Activated CD8-positive, alpha-beta memory T cell treated with anti-CD3 and anti-CD28 coated beads for 4 hours (primary cell): ENCODE measurements around the gene POLD2.

ENCODE experiments used
- DNase-seq, 2 donors: peaks; one replicate each; pipeline ENCODE4 v3.0.0-alpha.2; 2020; ENCODE audit warnings: low read depth in 2 of 2

POLD2 gene

GRCh38 chr7:44114586-44115310 lies 8.6 kb downstream of the POLD2 start:
- no peak for DNase-seq

GRCh38 chr7:44113764-44114354 lies 9.5 kb downstream of the POLD2 start:
- no peak for DNase-seq

- DNase-seq, result no peak
These were observed 10.2 kb downstream of the POLD2 start for GRCh38 chr7:44112997-44113763.

- no peak for DNase-seq
These were observed 10.9 kb downstream of the POLD2 start for GRCh38 chr7:44112231-44112996.

GRCh38 chr7:44111761-44112160 lies 11.6 kb downstream of the POLD2 start:
- DNase-seq, result no peak

- no peak for DNase-seq
These were observed 12.4 kb downstream of the POLD2 start for GRCh38 chr7:44110719-44111635.

- no peak for DNase-seq
These were observed 13.4 kb downstream of the POLD2 start for GRCh38 chr7:44109991-44110390.

GRCh38 chr7:44108768-44109750 lies 14.3 kb downstream of the POLD2 start:
- DNase-seq, result no peak

- no peak for DNase-seq
These were observed 15.2 kb downstream of the POLD2 start for GRCh38 chr7:44107961-44108767.

- DNase-seq, result no peak
These were observed 16.0 kb downstream of the POLD2 start for GRCh38 chr7:44107116-44107960.

GRCh38 chr7:44106311-44107065 lies 16.9 kb downstream of the POLD2 start:
- DNase-seq, result no peak

GRCh38 chr7:44105832-44106231 lies 17.5 kb downstream of the POLD2 start:
- no peak for DNase-seq

- no peak for DNase-seq
These were observed 18.2 kb downstream of the POLD2 start for GRCh38 chr7:44104860-44105771.

GRCh38 chr7:44103923-44104859 lies 19.2 kb downstream of the POLD2 start, which contains the start of gene AEBP1:
Gene AEBP1 (plus strand): TSS chr7:44104345. CDS start chr7:44104666, 321 bp downstream.
- no peak for DNase-seq

- no peak for DNase-seq
These were observed 19.8 kb downstream of the POLD2 start for GRCh38 chr7:44103566-44103922.
